Neural progenitor cell (in vitro differentiated cells): ENCODE results near the gene DPF3.

Experiments used
- CTCF ChIP-seq: fragments of 200-600 bp; sonication (generic); IDR thresholded peaks from 2 replicates; pipeline ENCODE4 v1.5.1; 2017; ENCODE audit warnings: antibody characterized with exemption, mild to moderate bottlenecking
- EZH2phosphoT487 ChIP-seq: fragments of 200-600 bp; sonication (generic); IDR thresholded peaks from 2 replicates; pipeline ENCODE4 v1.6.1; 2017; ENCODE audit warnings: antibody characterized with exemption

GRCh38 chr14:72688990-72689671 lies 204.8 kb downstream of the DPF3 start:
- TF ChIP-seq CTCF (no peak), EZH2phosphoT487 (no peak)
